Measurements from ENCODE around the gene NINJ2.

Gene NINJ2

DNA sequence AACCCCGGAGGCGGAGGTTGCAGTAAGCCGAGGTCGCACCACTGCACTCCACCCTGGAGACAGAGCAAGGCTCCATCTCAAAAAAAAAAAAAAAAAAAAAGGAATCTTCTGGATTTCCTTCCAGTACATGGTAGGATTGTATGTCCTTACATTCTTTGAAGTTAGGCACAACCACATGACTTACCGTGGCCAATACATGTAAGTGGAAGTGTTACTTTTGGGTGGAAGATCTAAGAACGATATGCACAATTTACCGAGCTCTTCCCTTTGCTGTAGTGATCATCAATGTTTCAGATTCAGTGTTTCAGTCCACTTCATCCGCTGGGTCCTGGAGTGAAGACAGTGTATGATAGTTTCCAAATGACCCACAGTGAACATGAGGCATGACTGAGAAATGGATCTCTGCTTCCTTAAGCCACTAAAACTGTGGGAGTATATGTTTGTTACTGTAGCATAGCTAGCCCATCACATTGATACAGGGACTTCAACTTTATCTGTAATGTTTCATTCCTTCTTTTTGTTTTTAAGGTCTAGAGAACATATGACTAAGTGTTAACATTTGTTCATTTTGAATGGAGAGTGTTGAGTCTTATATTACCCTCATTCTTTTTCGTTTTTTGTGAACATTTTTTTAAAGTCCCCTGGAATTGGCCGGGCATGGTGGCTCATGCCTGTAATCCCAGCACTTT lies 18.5 kb upstream of the NINJ2 start:
- Histone ChIP-seq H3K27me3 (ENCODE audit: control insufficient read depth, insufficient read depth, low read length) (no peaks in the 10 kb centered on the region), H3K36me3 (ENCODE audit: control insufficient read depth, insufficient read depth, low read length) (no peaks in the 10 kb centered on the region), H3K4me3 (ENCODE audit: low read depth, low read length) (no peak overlapping the region), H3K27ac (no peak overlapping the region), H3K9ac (no peak overlapping the region), H3K4me2 (ENCODE audit: low read length) (no peak overlapping the region), H3K9me3 (ENCODE audit: control insufficient read depth, low read length) (no peaks in the 10 kb centered on the region), H3K4me1 (no peaks in the 10 kb centered on the region), H3K79me2 (no peaks in the 10 kb centered on the region), H2AFZ (no peak overlapping the region)
- TF ChIP-seq CTCF (IDR thresholded peaks at IDR 0.05) = no peak

GRCh38 chr12:678747-679712 lies 15.8 kb upstream of the NINJ2 start:
- Histone ChIP-seq H2AFZ (no peak overlapping the region), H3K9me3 (ENCODE audit: control insufficient read depth, low read length) (no peaks in the 10 kb centered on the region), H3K4me2 (ENCODE audit: low read length) (no peak overlapping the region), H3K27ac (no peak overlapping the region), H3K4me1 (no peaks in the 10 kb centered on the region), H3K9ac (no peak overlapping the region), H3K79me2 (no peaks in the 10 kb centered on the region), H3K27me3 (ENCODE audit: control insufficient read depth, insufficient read depth, low read length) (no peaks in the 10 kb centered on the region), H3K4me3 (ENCODE audit: low read depth, low read length) (no peak overlapping the region), H3K36me3 (ENCODE audit: control insufficient read depth, insufficient read depth, low read length) (no peaks in the 10 kb centered on the region)
- no peak for TF ChIP-seq CTCF (IDR thresholded peaks at IDR 0.05)

GRCh38 chr12:675562-675961 lies 12.3 kb upstream of the NINJ2 start:
- Histone ChIP-seq H3K4me2 (ENCODE audit: low read length) (no peak overlapping the region), H2AFZ (no peak overlapping the region), H3K4me3 (ENCODE audit: low read depth, low read length) (no peak overlapping the region), H3K9me3 (ENCODE audit: control insufficient read depth, low read length) (no peaks in the 10 kb centered on the region), H3K9ac (no peak overlapping the region), H3K27me3 (ENCODE audit: control insufficient read depth, insufficient read depth, low read length) (no peaks in the 10 kb centered on the region), H3K27ac (no peak overlapping the region), H3K36me3 (ENCODE audit: control insufficient read depth, insufficient read depth, low read length) (no peaks in the 10 kb centered on the region), H3K79me2 (no peaks in the 10 kb centered on the region), H3K4me1 (no peaks in the 10 kb centered on the region)
- TF ChIP-seq CTCF (IDR thresholded peaks at IDR 0.05) = no peak

DNA sequence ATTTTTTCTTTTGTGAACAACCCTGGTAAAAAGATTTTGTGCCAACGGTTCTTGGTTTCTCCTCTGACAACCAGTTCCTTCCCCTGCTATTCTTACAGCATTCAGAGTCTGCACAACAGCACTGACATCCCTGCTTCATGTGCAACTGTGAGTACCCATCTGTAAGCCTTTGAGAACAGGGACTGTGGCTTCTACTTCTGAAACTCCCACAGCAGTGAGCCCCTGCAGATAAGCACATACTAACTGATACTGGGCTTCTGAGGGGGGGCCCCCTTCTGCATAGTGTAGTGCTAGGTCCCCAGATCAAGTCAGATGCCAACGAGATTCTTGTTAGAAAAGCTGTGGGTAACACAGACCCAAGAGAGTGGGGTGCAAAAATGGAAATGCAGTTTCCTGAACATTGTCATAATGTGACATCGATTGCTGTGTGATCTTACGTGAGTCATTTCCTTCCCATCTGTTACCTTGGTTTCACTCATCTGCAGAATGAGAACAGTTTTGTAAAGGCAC lies 11.1 kb upstream of the NINJ2 start:
- Histone ChIP-seq H3K4me2 (ENCODE audit: low read length) (no peak overlapping the region), H3K9ac (no peak overlapping the region), H3K27me3 (ENCODE audit: control insufficient read depth, insufficient read depth, low read length) (no peaks in the 10 kb centered on the region), H3K27ac (no peak overlapping the region), H3K36me3 (ENCODE audit: control insufficient read depth, insufficient read depth, low read length) (no peaks in the 10 kb centered on the region), H3K9me3 (ENCODE audit: control insufficient read depth, low read length) (no peaks in the 10 kb centered on the region), H3K4me3 (ENCODE audit: low read depth, low read length) (no peak overlapping the region), H3K4me1 (no peaks in the 10 kb centered on the region), H2AFZ (no peak overlapping the region), H3K79me2 (no peaks in the 10 kb centered on the region)
- TF ChIP-seq CTCF (IDR thresholded peaks at IDR 0.05) = no peak
